Breast epithelium (tissue), 4 donors: ENCODE results near the gene KREMEN2. TPM values are rescaled to one million over a fixed set of nuclear protein-coding genes. Genes with fewer than 3 reads are reported as not detected.

Source experiments
- DNase-seq, 2 donors: peaks; one replicate each; pipeline ENCODE4 v3.0.0-alpha.2; 2019; ENCODE audit warnings: low spot score in 2 of 2
- H3K27ac ChIP-seq, 2 donors: fragments of 200-600 bp; sonication (generic) in 1 of 2; one replicate each; pipeline ENCODE4 v1.5.1; 2016 to 2019; ENCODE audit warnings: mild to moderate bottlenecking in 1 of 2
- H3K27me3 ChIP-seq, 2 donors: fragments of 200-600 bp; sonication (generic) in 1 of 2; one replicate each; pipeline versions ENCODE4 v1.5.1 to v1.6.0; 2017 to 2019; ENCODE audit warnings: control low read depth in 1 of 2, mild to moderate bottlenecking in 1 of 2
- H3K36me3 ChIP-seq: fragments of 200-600 bp; one replicate; pipeline ENCODE4 v1.5.1; 2019
- H3K4me1 ChIP-seq, 2 donors: fragments of 200-600 bp; sonication (generic); one replicate each; pipeline ENCODE4 v1.5.1; 2016 to 2019; ENCODE audit warnings: control low read depth in 1 of 2
- H3K4me3 ChIP-seq, 3 donors: fragments of 200-600 bp; sonication (generic); 1 replicate in 2 of 3; 2 replicates in 1 of 3; pipeline ENCODE4 v1.5.1; 2016 to 2019; ENCODE audit warnings: mild to moderate bottlenecking in 3 of 3, moderate library complexity in 2 of 3
- H3K9me3 ChIP-seq, 2 donors: fragments of 200-600 bp; sonication (generic) in 1 of 2; one replicate each; pipeline ENCODE4 v1.5.1; 2016 to 2019; ENCODE audit warnings: control low read depth in 1 of 2
- CTCF ChIP-seq, 3 donors: fragments of 450-650 bp; IDR thresholded peaks; one replicate each; pipeline ENCODE4 v1.5.1; 2016 to 2017; ENCODE audit warnings: antibody characterized with exemption in 3 of 3, mild to moderate bottlenecking in 3 of 3, moderate library complexity in 3 of 3
- POLR2A ChIP-seq: fragments of 450-650 bp; IDR thresholded peaks from one replicate; pipeline ENCODE4 v1.6.1; 2016; ENCODE audit warnings: antibody characterized with exemption, mild to moderate bottlenecking, moderate library complexity
- POLR2AphosphoS5 ChIP-seq, 3 donors: sonication (generic); formaldehyde crosslinking; IDR thresholded peaks; one replicate each; pipeline ENCODE4 v1.6.1; 2017; ENCODE audit warnings: antibody characterized with exemption in 3 of 3
- intact Hi-C: fragments of 100-400 bp; cut with DNase I; formaldehyde crosslinking; loops from one replicate; pipeline ENCODE4 v1.15.1; 2023; ENCODE audit warnings: low total_unique reads
- total RNA-seq, 3 donors: library from RNA; depleted of rRNA; stranded (reverse); fragments of >200 nt; gene quantifications; one replicate each; pipeline ENCODE4 v1.1.0, GENCODE V29; 2016

The KREMEN2 gene
- total RNA-seq, 3 donors from 2014 or later: 0.33 TPM; not detected in 2

- TF ChIP-seq POLR2A: no peak
- TF ChIP-seq POLR2AphosphoS5 (IDR thresholded peaks at IDR 0.05): no peak
- TF ChIP-seq CTCF (IDR thresholded peaks at IDR 0.05): no peak
- Histone ChIP-seq H3K27ac (no peak overlapping the region), H3K4me1 (no peaks in the 10 kb centered on the region), H3K4me3 (no peak overlapping the region), H3K9me3 (no peaks in the 10 kb centered on the region), H3K36me3 (no peaks in the 10 kb centered on the region), H3K27me3 (no peaks in the 10 kb centered on the region)
- intact Hi-C loops: no loop called here
- no peak for DNase-seq
Observed at GRCh38 chr16:3000540-3000939, 36.5 kb downstream of the KREMEN2 start.

GRCh38 chr16:3001316-3001715 is 37.2 kb downstream of the KREMEN2 start:
- TF ChIP-seq POLR2AphosphoS5 (IDR thresholded peaks at IDR 0.05) (no peak), POLR2A (no peak), CTCF (IDR thresholded peaks at IDR 0.05) (no peak)
- no peaks in the 10 kb centered on the region for H3K27me3 ChIP-seq
- no peaks in the 10 kb centered on the region for H3K36me3 ChIP-seq
- DNase-seq: no peak
- no peaks in the 10 kb centered on the region for H3K9me3 ChIP-seq
- no peaks in the 10 kb centered on the region for H3K4me1 ChIP-seq
- H3K4me3 ChIP-seq: no peak overlapping the region
- no peak overlapping the region for H3K27ac ChIP-seq
- intact Hi-C loops: no loop called here

- Histone ChIP-seq H3K27ac (peak overlapping the region in 1 of 2 donors; percentile 48), H3K36me3 (no peaks in the 10 kb centered on the region), H3K4me1 (no peaks in the 10 kb centered on the region), H3K4me3 (peak overlapping the region; percentile 17 to 63 (median 43)), H3K9me3 (no peaks in the 10 kb centered on the region), H3K27me3 (peaks cover 0 to 2% of the 10 kb centered on the region in 2 donors)
- TF ChIP-seq CTCF (IDR thresholded peaks at IDR 0.05): peak in 1 of 3 donors; percentile 47
- TF ChIP-seq POLR2AphosphoS5 (IDR thresholded peaks at IDR 0.05): peak in 1 of 3 donors; percentile 25
- TF ChIP-seq POLR2A: no peak
- intact Hi-C loops: no loop called here
- peak; percentile 98 for DNase-seq
Observed at GRCh38 chr16:3003582-3004270, 39.7 kb downstream of the KREMEN2 start.

GRCh38 chr16:3004319-3004718 is 40.2 kb downstream of the KREMEN2 start:
- TF ChIP-seq CTCF (IDR thresholded peaks at IDR 0.05): no peak
- TF ChIP-seq POLR2A: no peak
- Histone ChIP-seq H3K4me3 (peak overlapping the region in 2 of 3 donors; percentile 43 to 63), H3K9me3 (no peaks in the 10 kb centered on the region), H3K27ac (peak overlapping the region in 1 of 2 donors; percentile 48), H3K27me3 (peaks cover 0 to 2% of the 10 kb centered on the region in 2 donors), H3K36me3 (no peaks in the 10 kb centered on the region), H3K4me1 (no peaks in the 10 kb centered on the region)
- DNase-seq: no peak
- intact Hi-C loops: no loop called here

GRCh38 chr16:3004781-3005284 is 40.8 kb downstream of the KREMEN2 start:
- intact Hi-C loops: no loop called here
- DNase-seq: no peak
- Histone ChIP-seq H3K36me3 (no peaks in the 10 kb centered on the region), H3K27me3 (peaks cover 0 to 2% of the 10 kb centered on the region in 2 donors), H3K4me1 (no peaks in the 10 kb centered on the region), H3K4me3 (peak overlapping the region; percentile 17 to 63 (median 43)), H3K27ac (no peak overlapping the region), H3K9me3 (no peaks in the 10 kb centered on the region)
- TF ChIP-seq POLR2A (no peak), POLR2AphosphoS5 (IDR thresholded peaks at IDR 0.05) (no peak), CTCF (IDR thresholded peaks at IDR 0.05) (no peak)
